ENCODE data around the gene TNKS1BP1. TPM values are rescaled to one million over a fixed set of nuclear protein-coding genes. Genes with fewer than 3 reads are reported as not detected.

TNKS1BP1 gene
- polyA plus RNA-seq, 2 of the 4 experiments (the other 2 are of a cell fraction): 35.0 to 53.1 TPM

- TF ChIP-seq EP300 (IDR thresholded peaks at IDR 0.05): no peak
- TF ChIP-seq, protein P1, sequence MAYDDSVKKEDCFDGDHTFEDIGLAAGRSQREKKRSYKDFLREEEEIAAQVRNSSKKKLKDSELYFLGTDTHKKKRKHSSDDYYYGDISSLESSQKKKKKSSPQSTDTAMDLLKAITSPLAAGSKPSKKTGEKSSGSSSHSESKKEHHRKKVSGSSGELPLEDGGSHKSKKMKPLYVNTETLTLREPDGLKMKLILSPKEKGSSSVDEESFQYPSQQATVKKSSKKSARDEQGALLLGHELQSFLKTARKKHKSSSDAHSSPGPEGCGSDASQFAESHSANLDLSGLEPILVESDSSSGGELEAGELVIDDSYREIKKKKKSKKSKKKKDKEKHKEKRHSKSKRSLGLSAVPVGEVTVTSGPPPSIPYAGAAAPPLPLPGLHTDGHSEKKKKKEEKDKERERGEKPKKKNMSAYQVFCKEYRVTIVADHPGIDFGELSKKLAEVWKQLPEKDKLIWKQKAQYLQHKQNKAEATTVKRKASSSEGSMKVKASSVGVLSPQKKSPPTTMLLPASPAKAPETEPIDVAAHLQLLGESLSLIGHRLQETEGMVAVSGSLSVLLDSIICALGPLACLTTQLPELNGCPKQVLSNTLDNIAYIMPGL (CRISPR knock-in tag; IDR thresholded peaks at IDR 0.05; ENCODE audit: borderline replicate concordance): no peak
- no peak for TF ChIP-seq FOSL2 (IDR thresholded peaks at IDR 0.05)
- TF ChIP-seq FOSL2 (CRISPR knock-in tag; IDR thresholded peaks at IDR 0.05): no peak
- peak; percentile 71; the same call in 1 of the 2 replicates for TF ChIP-seq MYC (IDR thresholded peaks at IDR 0.05; ENCODE audit: borderline replicate concordance, low read length)
- peak; percentile 75 for TF ChIP-seq PHF8 (IDR thresholded peaks at IDR 0.05; ENCODE audit: borderline replicate concordance, low read depth)
- TF ChIP-seq SMC3 (IDR thresholded peaks at IDR 0.05): no peak
- no peak for TF ChIP-seq SREBF2 (IDR thresholded peaks at IDR 0.05)
- TF ChIP-seq BHLHE40 (IDR thresholded peaks at IDR 0.05; ENCODE audit: low read depth, low read length): no peak
- no peak for TF ChIP-seq JUNB (IDR thresholded peaks at IDR 0.05)
- no peak for TF ChIP-seq EHMT2 (IDR thresholded peaks at IDR 0.05; ENCODE audit: low read depth)
- no peak for TF ChIP-seq KDM5A (IDR thresholded peaks at IDR 0.05)
Observed at GRCh38 chr11:57335343-57336110, 10.8 kb upstream of the TNKS1BP1 start, which contains the start of gene SSRP1 (continued).

GRCh38 chr11:57335023-57335342 is 10.2 kb upstream of the TNKS1BP1 start:
- DNase-seq (ENCODE audit: low read depth in 1 of 2, low spot score in 1 of 2): no peak
- peak in 1 of 2 experiments; percentile 3; a peak in 4 of 6 replicates for ATAC-seq
- Histone ChIP-seq H3K27ac (peak overlapping the region; percentile 95 to 99), H3K9me3 (no peaks in the 10 kb centered on the region), H3K4me2 (peak overlapping the region; percentile 99), H3K4me1 (peaks cover 18% of the 10 kb centered on the region), H3K4me3 (peak overlapping the region; percentile 81)
- WGBS (ENCODE audit: missing lambda C conversion rate): 5% methylated on average over 7 of the region's 7 CpGs
- TF ChIP-seq RFX5 (IDR thresholded peaks at IDR 0.05) (no peak), NPAS2 (CRISPR knock-in tag; IDR thresholded peaks at IDR 0.05; ENCODE audit: borderline replicate concordance) (no peak), ZSCAN20 (CRISPR knock-in tag; IDR thresholded peaks at IDR 0.05) (no peak), TP53 (CRISPR knock-in tag; IDR thresholded peaks at IDR 0.05) (no peak)
- TF ChIP-seq, protein P2, sequence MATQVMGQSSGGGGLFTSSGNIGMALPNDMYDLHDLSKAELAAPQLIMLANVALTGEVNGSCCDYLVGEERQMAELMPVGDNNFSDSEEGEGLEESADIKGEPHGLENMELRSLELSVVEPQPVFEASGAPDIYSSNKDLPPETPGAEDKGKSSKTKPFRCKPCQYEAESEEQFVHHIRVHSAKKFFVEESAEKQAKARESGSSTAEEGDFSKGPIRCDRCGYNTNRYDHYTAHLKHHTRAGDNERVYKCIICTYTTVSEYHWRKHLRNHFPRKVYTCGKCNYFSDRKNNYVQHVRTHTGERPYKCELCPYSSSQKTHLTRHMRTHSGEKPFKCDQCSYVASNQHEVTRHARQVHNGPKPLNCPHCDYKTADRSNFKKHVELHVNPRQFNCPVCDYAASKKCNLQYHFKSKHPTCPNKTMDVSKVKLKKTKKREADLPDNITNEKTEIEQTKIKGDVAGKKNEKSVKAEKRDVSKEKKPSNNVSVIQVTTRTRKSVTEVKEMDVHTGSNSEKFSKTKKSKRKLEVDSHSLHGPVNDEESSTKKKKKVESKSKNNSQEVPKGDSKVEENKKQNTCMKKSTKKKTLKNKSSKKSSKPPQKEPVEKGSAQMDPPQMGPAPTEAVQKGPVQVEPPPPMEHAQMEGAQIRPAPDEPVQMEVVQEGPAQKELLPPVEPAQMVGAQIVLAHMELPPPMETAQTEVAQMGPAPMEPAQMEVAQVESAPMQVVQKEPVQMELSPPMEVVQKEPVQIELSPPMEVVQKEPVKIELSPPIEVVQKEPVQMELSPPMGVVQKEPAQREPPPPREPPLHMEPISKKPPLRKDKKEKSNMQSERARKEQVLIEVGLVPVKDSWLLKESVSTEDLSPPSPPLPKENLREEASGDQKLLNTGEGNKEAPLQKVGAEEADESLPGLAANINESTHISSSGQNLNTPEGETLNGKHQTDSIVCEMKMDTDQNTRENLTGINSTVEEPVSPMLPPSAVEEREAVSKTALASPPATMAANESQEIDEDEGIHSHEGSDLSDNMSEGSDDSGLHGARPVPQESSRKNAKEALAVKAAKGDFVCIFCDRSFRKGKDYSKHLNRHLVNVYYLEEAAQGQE (IDR thresholded peaks at IDR 0.05): no peak
- ChIA-PET POLR2A (interaction anchor here (0.9 to 2.5 kb wide), 8 partner anchors 8 to 407 kb away, joined by 3 to 35 read pairs (median 5); partner anchors contain the start of genes SELENOH and TNKS1BP1), CTCF (interaction anchor here (0.7 to 2.3 kb wide), 5 partner anchors 9 to 122 kb away, joined by 3 to 8 read pairs (median 5); no protein-coding TSS in a partner anchor)
- FAIRE-seq: no peak

DNA sequence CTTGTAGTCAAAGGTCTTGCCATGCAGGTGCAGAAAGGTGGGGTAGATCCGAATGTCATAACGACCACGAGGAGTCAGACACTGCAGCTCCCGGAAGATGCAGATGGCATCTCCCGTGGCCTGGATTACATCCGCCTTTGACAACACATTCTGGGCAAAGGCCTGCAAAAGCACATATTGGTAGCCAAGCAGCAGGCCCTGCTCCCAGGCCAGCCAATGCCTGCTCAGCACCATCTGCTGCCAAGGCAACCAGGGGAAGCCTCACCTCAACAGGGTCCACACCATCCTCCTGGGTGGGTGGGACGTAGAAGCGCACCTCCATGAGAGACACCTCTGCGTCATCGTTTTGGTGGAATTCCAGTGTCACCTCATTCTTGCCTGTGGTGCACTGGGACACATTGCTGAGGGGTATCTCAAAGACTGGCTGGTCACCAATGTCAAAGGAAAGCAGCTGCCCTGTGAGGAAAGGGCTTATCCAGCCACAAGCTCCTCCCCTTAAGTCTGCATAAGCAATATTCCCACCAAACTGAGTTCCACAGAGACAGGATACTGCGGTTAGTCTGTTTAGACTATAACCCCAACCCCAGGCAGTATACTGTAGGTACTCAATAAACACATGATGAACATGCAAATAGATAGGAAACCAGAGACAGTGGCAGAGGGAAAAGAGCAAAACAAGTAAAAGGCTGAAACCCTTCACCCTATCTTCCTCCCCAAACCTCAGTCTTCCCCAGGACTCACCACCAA is 8.1 kb upstream of the TNKS1BP1 start:
- ChIA-PET POLR2A (interaction anchor here (1.3 kb wide), 1 partner anchor 8 kb away, joined by 3 read pairs; the partner anchor contains the start of gene TNKS1BP1), CTCF (interaction anchor here (1.9 kb wide), 1 partner anchor 148 kb away, joined by 4 read pairs; no protein-coding TSS in a partner anchor)
- no peak for ATAC-seq
- H3K27ac ChIP-seq: no peak overlapping the region
- FAIRE-seq: no peak
- DNase-seq (ENCODE audit: low read depth in 1 of 2, low spot score in 1 of 2): no peak
- no peak overlapping the region for H3K4me2 ChIP-seq
- H3K4me3 ChIP-seq: no peak overlapping the region
- 98% methylated on average over 11 of the region's 11 CpGs for WGBS (ENCODE audit: missing lambda C conversion rate)
- no peaks in the 10 kb centered on the region for H3K9me3 ChIP-seq
- H3K4me1 ChIP-seq: peaks cover 18% of the 10 kb centered on the region
- TF ChIP-seq GATA3 (IDR thresholded peaks at IDR 0.05; ENCODE audit: borderline replicate concordance) (no peak), JUNB (IDR thresholded peaks at IDR 0.05) (no peak), ZSCAN20 (CRISPR knock-in tag; IDR thresholded peaks at IDR 0.05) (no peak), ZFP36 (IDR thresholded peaks at IDR 0.05; ENCODE audit: borderline replicate concordance, partially characterized antibody) (no peak), KDM1A (IDR thresholded peaks at IDR 0.05; ENCODE audit: low read depth) (no peak), HOXB13 (CRISPR knock-in tag; IDR thresholded peaks at IDR 0.05; ENCODE audit: low read depth) (no peak), CHD4 (IDR thresholded peaks at IDR 0.05; ENCODE audit: borderline replicate concordance) (no peak), BHLHE40 (IDR thresholded peaks at IDR 0.05; ENCODE audit: low read depth, low read length) (no peak)
- TF ChIP-seq, protein P3, sequence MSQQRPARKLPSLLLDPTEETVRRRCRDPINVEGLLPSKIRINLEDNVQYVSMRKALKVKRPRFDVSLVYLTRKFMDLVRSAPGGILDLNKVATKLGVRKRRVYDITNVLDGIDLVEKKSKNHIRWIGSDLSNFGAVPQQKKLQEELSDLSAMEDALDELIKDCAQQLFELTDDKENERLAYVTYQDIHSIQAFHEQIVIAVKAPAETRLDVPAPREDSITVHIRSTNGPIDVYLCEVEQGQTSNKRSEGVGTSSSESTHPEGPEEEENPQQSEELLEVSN (IDR thresholded peaks at IDR 0.05; ENCODE audit: borderline replicate concordance, low read depth): no peak
- TF ChIP-seq, protein P2 (IDR thresholded peaks at IDR 0.05): no peak

All from A549 (cell line).